MM.1S (cell line): ENCODE results near the gene IL1R1.

Source experiments
- DNase-seq: peaks from one replicate; pipeline ENCODE4 v3.0.0-alpha.2; 2015
- H2AFZ ChIP-seq: fragments of 300-600 bp; sonication (generic); 2 replicates; pipeline ENCODE4 v1.6.0; 2016; ENCODE audit warnings: antibody characterized with exemption, low read length
- H3F3A ChIP-seq: fragments of 300-600 bp; sonication (generic); 2 replicates; pipeline ENCODE4 v1.6.1; 2016; ENCODE audit warnings: mild to moderate bottlenecking, antibody characterized with exemption, low read length, moderate library complexity, mixed read lengths; ENCODE audit not compliant: insufficient read depth
- H3K27ac ChIP-seq: fragments of 300-600 bp; sonication (generic); 2 replicates; pipeline ENCODE4 v1.5.1; 2016; ENCODE audit warnings: mild to moderate bottlenecking, low read length
- H3K27me3 ChIP-seq: fragments of 300-600 bp; sonication (generic); replicated peaks from 2 replicates; pipeline ENCODE4 v1.6.0; 2016; ENCODE audit warnings: low read length; ENCODE audit not compliant: insufficient read depth
- H3K36me3 ChIP-seq: fragments of 300-600 bp; sonication (generic); replicated peaks from 2 replicates; pipeline ENCODE4 v1.6.1; 2016; ENCODE audit warnings: mild to moderate bottlenecking, low read length, mixed read lengths; ENCODE audit not compliant: insufficient read depth
- H3K4me1 ChIP-seq: fragments of 300-600 bp; sonication (generic); 2 replicates; pipeline ENCODE4 v1.6.1; 2016; ENCODE audit warnings: low read length, mixed read lengths
- H3K4me2 ChIP-seq: fragments of 300-600 bp; sonication (generic); 2 replicates; pipeline ENCODE4 v1.6.0; 2016; ENCODE audit warnings: low read depth, low read length
- H3K4me3 ChIP-seq: fragments of 300-600 bp; sonication (generic); 2 replicates; pipeline ENCODE4 v1.5.1; 2016; ENCODE audit warnings: low read length, mixed read lengths
- H3K79me2 ChIP-seq: fragments of 300-600 bp; sonication (generic); 2 replicates; pipeline ENCODE4 v1.6.1; 2016; ENCODE audit warnings: mixed run types, low read length, mixed read lengths
- H3K9ac ChIP-seq: fragments of 300-600 bp; sonication (generic); 2 replicates; pipeline ENCODE4 v1.6.1; 2016; ENCODE audit warnings: low read length, mixed read lengths
- H3K9me2 ChIP-seq: fragments of 300-600 bp; sonication (generic); replicated peaks from 2 replicates; pipeline ENCODE4 v1.6.1; 2016; ENCODE audit warnings: mild to moderate bottlenecking, low read length, mixed read lengths; ENCODE audit not compliant: insufficient read depth
- H3K9me3 ChIP-seq: fragments of 300-600 bp; sonication (generic); replicated peaks from 2 replicates; pipeline ENCODE4 v1.6.1; 2016; ENCODE audit warnings: mild to moderate bottlenecking, low read length, mixed read lengths; ENCODE audit not compliant: insufficient read depth
- H4K20me1 ChIP-seq: fragments of 300-600 bp; sonication (generic); 2 replicates; pipeline ENCODE4 v1.6.1; 2016; ENCODE audit warnings: mild to moderate bottlenecking, low read length, moderate library complexity, mixed read lengths; ENCODE audit not compliant: insufficient read depth
- CTCF ChIP-seq: fragments of 300-600 bp; sonication (generic); IDR thresholded peaks from 2 replicates; pipeline ENCODE4 v1.5.1; 2016; ENCODE audit warnings: antibody characterized with exemption, low read length, mixed read lengths
- EZH2 ChIP-seq: fragments of 300-600 bp; sonication (generic); optimal IDR thresholded peaks from 2 replicates; pipeline ENCODE3; 2017; ENCODE audit warnings: low read depth, mild to moderate bottlenecking, antibody characterized with exemption, low read length, mixed read lengths
- EZH2phosphoT487 ChIP-seq: fragments of 300-600 bp; sonication (generic); IDR thresholded peaks from 2 replicates; pipeline ENCODE4 v1.6.1; 2018; ENCODE audit warnings: antibody characterized with exemption, low read length

Gene IL1R1

GRCh38 chr2:102141011-102141943 is 1.3 kb upstream of the IL1R1 start:
- Histone ChIP-seq H3K27me3 (no peaks in the 10 kb centered on the region), H3K4me1 (no peaks in the 10 kb centered on the region), H3K36me3 (no peaks in the 10 kb centered on the region), H3K9me2 (no peaks in the 10 kb centered on the region), H3K9me3 (no peaks in the 10 kb centered on the region), H2AFZ (no peak overlapping the region), H3K27ac (no peak overlapping the region), H3K79me2 (no peaks in the 10 kb centered on the region), H3K9ac (no peak overlapping the region), H3K4me3 (no peak overlapping the region), H3F3A (no peaks in the 10 kb centered on the region), H3K4me2 (no peak overlapping the region), H4K20me1 (no peaks in the 10 kb centered on the region)
- TF ChIP-seq EZH2 (no peak), CTCF (no peak), EZH2phosphoT487 (no peak)
- DNase-seq, result no peak

DNA sequence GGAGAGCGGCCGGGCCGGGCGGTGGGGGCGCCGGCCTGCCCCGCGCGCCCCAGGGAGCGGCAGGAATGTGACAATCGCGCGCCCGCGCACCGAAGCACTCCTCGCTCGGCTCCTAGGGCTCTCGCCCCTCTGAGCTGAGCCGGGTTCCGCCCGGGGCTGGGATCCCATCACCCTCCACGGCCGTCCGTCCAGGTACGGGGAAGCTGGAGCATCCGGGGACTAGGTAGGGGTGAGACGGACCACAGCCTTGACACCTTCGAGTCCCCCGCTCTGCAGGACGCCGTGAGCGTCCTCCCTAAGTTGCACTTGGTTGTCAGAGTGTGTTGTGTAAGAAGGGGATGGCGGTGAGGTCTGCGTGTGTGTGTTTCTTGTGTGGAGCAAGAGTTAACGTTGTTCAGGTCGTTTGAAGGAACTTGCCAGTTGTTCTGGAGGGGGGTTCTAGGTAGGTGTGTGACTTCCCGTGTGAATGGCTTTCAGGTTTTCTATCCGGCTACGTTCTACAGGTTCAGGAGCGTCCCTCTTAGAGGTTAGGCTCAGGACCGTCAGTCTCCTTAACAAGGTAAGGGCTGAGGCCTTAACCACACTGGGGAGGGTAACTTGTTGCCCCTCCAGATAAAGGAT is 393 bp downstream of the IL1R1 start:
- Histone ChIP-seq H3K9ac (no peak overlapping the region), H3K27me3 (no peaks in the 10 kb centered on the region), H3K27ac (no peak overlapping the region), H3K9me2 (no peaks in the 10 kb centered on the region), H3K4me3 (no peak overlapping the region), H2AFZ (no peak overlapping the region), H3K36me3 (no peaks in the 10 kb centered on the region), H3K4me2 (no peak overlapping the region), H3K79me2 (no peaks in the 10 kb centered on the region), H4K20me1 (no peaks in the 10 kb centered on the region), H3K9me3 (no peaks in the 10 kb centered on the region), H3F3A (no peaks in the 10 kb centered on the region), H3K4me1 (no peaks in the 10 kb centered on the region)
- TF ChIP-seq EZH2 (no peak), CTCF (no peak), EZH2phosphoT487 (no peak)
- DNase-seq, result no peak

DNA sequence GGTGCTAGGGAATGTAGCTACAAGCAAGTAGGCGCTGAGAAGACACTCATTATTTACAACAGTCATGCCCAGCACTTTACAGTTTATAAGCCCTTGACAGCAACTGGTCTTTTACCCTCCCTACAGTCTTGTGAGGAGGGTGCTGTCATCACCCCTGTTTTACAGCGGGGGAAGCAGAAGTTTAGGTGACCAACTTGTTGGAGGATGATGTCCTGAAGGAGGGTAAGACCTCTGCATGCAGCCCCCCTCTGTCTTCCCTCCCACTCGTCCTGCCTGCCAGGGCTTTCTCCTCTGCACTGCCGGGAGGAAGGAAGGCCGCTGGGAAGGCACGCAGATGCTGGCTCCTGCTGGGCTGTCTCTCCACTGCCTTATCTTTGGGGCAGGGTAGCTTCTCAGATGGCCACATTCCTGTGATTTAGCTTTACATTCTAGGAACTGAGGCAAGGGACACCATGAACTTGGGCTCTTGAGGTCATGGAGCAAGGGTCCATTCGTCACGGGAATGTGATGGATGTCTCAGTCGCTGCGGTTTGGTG is 972 bp downstream of the IL1R1 start:
- Histone ChIP-seq H3K4me2 (no peak overlapping the region), H3K9ac (no peak overlapping the region), H2AFZ (no peak overlapping the region), H3F3A (no peaks in the 10 kb centered on the region), H3K79me2 (no peaks in the 10 kb centered on the region), H3K27me3 (no peaks in the 10 kb centered on the region), H4K20me1 (no peaks in the 10 kb centered on the region), H3K4me3 (no peak overlapping the region), H3K27ac (no peak overlapping the region), H3K9me2 (no peaks in the 10 kb centered on the region), H3K4me1 (no peaks in the 10 kb centered on the region), H3K36me3 (no peaks in the 10 kb centered on the region), H3K9me3 (no peaks in the 10 kb centered on the region)
- no peak for DNase-seq
- no peak for TF ChIP-seq CTCF
- no peak for TF ChIP-seq EZH2phosphoT487
- no peak for TF ChIP-seq EZH2
